ENCODE measurements around the gene TMPRSS13.

TMPRSS13 gene

GRCh38 chr11:117914398-117914761 lies 14.8 kb downstream of the TMPRSS13 start:
- peaks cover 0 to 2% of the 10 kb centered on the region in 2 donors for H3K9me3 ChIP-seq (replicated peaks in 1 of 2; ENCODE audit: control insufficient read depth in 2 of 2, insufficient read depth in 1 of 2, low read depth in 1 of 2, low read length in 2 of 2)
- DNase-seq (ENCODE audit: low spot score) = no peak
- H3K4ac ChIP-seq (ENCODE audit: low read length) = no peak overlapping the region
- no peak overlapping the region for H3K14ac ChIP-seq (ENCODE audit: low read length)
- peaks cover 0 to 7% of the 10 kb centered on the region in 2 donors for H3K4me1 ChIP-seq (ENCODE audit: control insufficient read depth in 2 of 2, insufficient read depth in 1 of 2, low read depth in 1 of 2, low read length in 2 of 2)
- peaks cover 0 to 35% (median 0%) of the 10 kb centered on the region in 3 experiments for H3K27me3 ChIP-seq (ENCODE audit: control insufficient read depth in 3 of 3, insufficient read depth in 3 of 3, low read depth in 1 of 3, low read length in 3 of 3)
- H3K27ac ChIP-seq (replicated peaks; ENCODE audit: low read length) = no peak overlapping the region
- H2AFZ ChIP-seq (ENCODE audit: low read length) = no peak overlapping the region
- no peak overlapping the region for H4K8ac ChIP-seq (ENCODE audit: low read depth, low read length)
- no CpG with 5 or more reads among the region's 5 CpGs for WGBS, 2 donors (ENCODE audit: extremely low coverage in 2 of 2, insufficient read length in 2 of 2, insufficient replicate concordance in 1 of 2)
- H3K23ac ChIP-seq (ENCODE audit: low read depth, low read length, poor library complexity) = peak overlapping the region; percentile 29
- H2BK120ac ChIP-seq (ENCODE audit: low read depth, low read length) = no peak overlapping the region
- peak overlapping the region; percentile 64 for H3K9ac ChIP-seq (ENCODE audit: low read depth, low read length, poor library complexity)
- no peak overlapping the region for H3K4me2 ChIP-seq (ENCODE audit: insufficient read depth, low read length, poor library complexity, severe bottlenecking)
- peak overlapping the region; percentile 46 for H3K18ac ChIP-seq (ENCODE audit: low read length)
- no peak overlapping the region for H3K4me3 ChIP-seq (ENCODE audit: low read length in 2 of 2)
- H2BK5ac ChIP-seq (ENCODE audit: low read length) = no peak overlapping the region
- no peaks in the 10 kb centered on the region for H3K36me3 ChIP-seq (replicated peaks in 1 of 2; ENCODE audit: control insufficient read depth in 2 of 2, insufficient read depth in 2 of 2, low read length in 2 of 2)
- no peak overlapping the region for H4K91ac ChIP-seq (ENCODE audit: low read depth, low read length, poor library complexity)
- H2BK12ac ChIP-seq (ENCODE audit: low read length) = peak overlapping the region; percentile 49
- no peaks in the 10 kb centered on the region for H3K79me1 ChIP-seq (ENCODE audit: low read depth, low read length)
- peak overlapping the region; percentile 73 for H2AK5ac ChIP-seq (ENCODE audit: low read depth, low read length)
- peak overlapping the region; percentile 20 for H2BK15ac ChIP-seq (ENCODE audit: low read length)

- no peak overlapping the region for H2BK5ac ChIP-seq (ENCODE audit: low read length)
- no peak for DNase-seq (ENCODE audit: low spot score)
- no peak overlapping the region for H3K27ac ChIP-seq (replicated peaks; ENCODE audit: low read length)
- no CpG with 5 or more reads among the region's 9 CpGs for WGBS, 2 donors (ENCODE audit: extremely low coverage in 2 of 2, insufficient read length in 2 of 2, insufficient replicate concordance in 1 of 2)
- peaks cover 0 to 2% of the 10 kb centered on the region in 2 donors for H3K9me3 ChIP-seq (replicated peaks in 1 of 2; ENCODE audit: control insufficient read depth in 2 of 2, insufficient read depth in 1 of 2, low read depth in 1 of 2, low read length in 2 of 2)
- H2BK12ac ChIP-seq (ENCODE audit: low read length) = peak overlapping the region; percentile 49
- no peak overlapping the region for H2AFZ ChIP-seq (ENCODE audit: low read length)
- H3K14ac ChIP-seq (ENCODE audit: low read length) = no peak overlapping the region
- H4K8ac ChIP-seq (ENCODE audit: low read depth, low read length) = no peak overlapping the region
- H2AK5ac ChIP-seq (ENCODE audit: low read depth, low read length) = peak overlapping the region; percentile 73
- H3K4ac ChIP-seq (ENCODE audit: low read length) = no peak overlapping the region
- H2BK120ac ChIP-seq (ENCODE audit: low read depth, low read length) = no peak overlapping the region
- no peaks in the 10 kb centered on the region for H3K36me3 ChIP-seq (replicated peaks in 1 of 2; ENCODE audit: control insufficient read depth in 2 of 2, insufficient read depth in 2 of 2, low read length in 2 of 2)
- peak overlapping the region; percentile 29 for H3K23ac ChIP-seq (ENCODE audit: low read depth, low read length, poor library complexity)
- peak overlapping the region in 1 of 2 donors; percentile 3 for H3K4me3 ChIP-seq (ENCODE audit: low read length in 2 of 2)
- peak overlapping the region; percentile 20 for H2BK15ac ChIP-seq (ENCODE audit: low read length)
- H3K18ac ChIP-seq (ENCODE audit: low read length) = peak overlapping the region; percentile 46
- peaks cover 0 to 7% of the 10 kb centered on the region in 2 donors for H3K4me1 ChIP-seq (ENCODE audit: control insufficient read depth in 2 of 2, insufficient read depth in 1 of 2, low read depth in 1 of 2, low read length in 2 of 2)
- peak overlapping the region; percentile 64 for H3K9ac ChIP-seq (ENCODE audit: low read depth, low read length, poor library complexity)
- peaks cover 0 to 35% (median 0%) of the 10 kb centered on the region in 3 experiments for H3K27me3 ChIP-seq (ENCODE audit: control insufficient read depth in 3 of 3, insufficient read depth in 3 of 3, low read depth in 1 of 3, low read length in 3 of 3)
- no peak overlapping the region for H4K91ac ChIP-seq (ENCODE audit: low read depth, low read length, poor library complexity)
- no peak overlapping the region for H3K4me2 ChIP-seq (ENCODE audit: insufficient read depth, low read length, poor library complexity, severe bottlenecking)
- no peaks in the 10 kb centered on the region for H3K79me1 ChIP-seq (ENCODE audit: low read depth, low read length)
Measured at GRCh38 chr11:117913736-117914397, 15.3 kb downstream of the TMPRSS13 start.

- Histone ChIP-seq H3K14ac (ENCODE audit: low read length) (no peak overlapping the region), H3K27me3 (ENCODE audit: control insufficient read depth in 3 of 3, insufficient read depth in 3 of 3, low read depth in 1 of 3, low read length in 3 of 3) (peaks cover 0 to 33% (median 0%) of the 10 kb centered on the region in 3 experiments)
- whole genome bisulfite sequencing, 2 donors (ENCODE audit: extremely low coverage in 2 of 2, insufficient read length in 2 of 2, insufficient replicate concordance in 1 of 2) = no CpG with 5 or more reads among the region's 7 CpGs
Measured at GRCh38 chr11:117912497-117912896, 16.7 kb downstream of the TMPRSS13 start.

GRCh38 chr11:117911694-117912093 lies 17.5 kb downstream of the TMPRSS13 start:
- H2BK15ac ChIP-seq (ENCODE audit: low read length) = peak overlapping the region; percentile 9
- H3K36me3 ChIP-seq (replicated peaks in 1 of 2; ENCODE audit: control insufficient read depth in 2 of 2, insufficient read depth in 2 of 2, low read length in 2 of 2) = no peaks in the 10 kb centered on the region
- H4K91ac ChIP-seq (ENCODE audit: low read depth, low read length, poor library complexity) = no peak overlapping the region
- no peak overlapping the region for H2AFZ ChIP-seq (ENCODE audit: low read length)
- H3K4me2 ChIP-seq (ENCODE audit: insufficient read depth, low read length, poor library complexity, severe bottlenecking) = no peak overlapping the region
- H3K4ac ChIP-seq (ENCODE audit: low read length) = no peak overlapping the region
- no peak overlapping the region for H2BK5ac ChIP-seq (ENCODE audit: low read length)
- H3K18ac ChIP-seq (ENCODE audit: low read length) = no peak overlapping the region
- peaks cover 0 to 32% (median 0%) of the 10 kb centered on the region in 3 experiments for H3K27me3 ChIP-seq (ENCODE audit: control insufficient read depth in 3 of 3, insufficient read depth in 3 of 3, low read depth in 1 of 3, low read length in 3 of 3)
- H3K9ac ChIP-seq (ENCODE audit: low read depth, low read length, poor library complexity) = no peak overlapping the region
- H3K79me1 ChIP-seq (ENCODE audit: low read depth, low read length) = no peaks in the 10 kb centered on the region
- WGBS, 2 donors (ENCODE audit: extremely low coverage in 2 of 2, insufficient read length in 2 of 2, insufficient replicate concordance in 1 of 2) = no CpG with 5 or more reads among the region's 3 CpGs
- no peak for DNase-seq (ENCODE audit: low spot score)
- H3K23ac ChIP-seq (ENCODE audit: low read depth, low read length, poor library complexity) = no peak overlapping the region
- H2BK120ac ChIP-seq (ENCODE audit: low read depth, low read length) = no peak overlapping the region
- H4K8ac ChIP-seq (ENCODE audit: low read depth, low read length) = no peak overlapping the region
- peaks cover 0 to 2% of the 10 kb centered on the region in 2 donors for H3K9me3 ChIP-seq (replicated peaks in 1 of 2; ENCODE audit: control insufficient read depth in 2 of 2, insufficient read depth in 1 of 2, low read depth in 1 of 2, low read length in 2 of 2)
- no peak overlapping the region for H2BK12ac ChIP-seq (ENCODE audit: low read length)
- H2AK5ac ChIP-seq (ENCODE audit: low read depth, low read length) = no peak overlapping the region
- peaks cover 4 to 16% of the 10 kb centered on the region in 2 donors for H3K4me1 ChIP-seq (ENCODE audit: control insufficient read depth in 2 of 2, insufficient read depth in 1 of 2, low read depth in 1 of 2, low read length in 2 of 2)
- H3K14ac ChIP-seq (ENCODE audit: low read length) = no peak overlapping the region
- H3K4me3 ChIP-seq (ENCODE audit: low read length in 2 of 2) = no peak overlapping the region
- no peak overlapping the region for H3K27ac ChIP-seq (replicated peaks; ENCODE audit: low read length)

More at GRCh38 chr11:117912497-117912896, 16.7 kb downstream of the TMPRSS13 start:
- no peak overlapping the region for H3K4me2 ChIP-seq (ENCODE audit: insufficient read depth, low read length, poor library complexity, severe bottlenecking)
- H3K9ac ChIP-seq (ENCODE audit: low read depth, low read length, poor library complexity) = no peak overlapping the region
- no peak overlapping the region for H3K27ac ChIP-seq (replicated peaks; ENCODE audit: low read length)
- H3K23ac ChIP-seq (ENCODE audit: low read depth, low read length, poor library complexity) = no peak overlapping the region
- peaks cover 3 to 12% of the 10 kb centered on the region in 2 donors for H3K4me1 ChIP-seq (ENCODE audit: control insufficient read depth in 2 of 2, insufficient read depth in 1 of 2, low read depth in 1 of 2, low read length in 2 of 2)
- no peaks in the 10 kb centered on the region for H3K79me1 ChIP-seq (ENCODE audit: low read depth, low read length)
- no peak overlapping the region for H4K91ac ChIP-seq (ENCODE audit: low read depth, low read length, poor library complexity)
- no peak overlapping the region for H2BK12ac ChIP-seq (ENCODE audit: low read length)
- peak overlapping the region in 1 of 2 donors; percentile 59 for H3K4me3 ChIP-seq (ENCODE audit: low read length in 2 of 2)
- no peak overlapping the region for H2AFZ ChIP-seq (ENCODE audit: low read length)
- no peak overlapping the region for H2BK120ac ChIP-seq (ENCODE audit: low read depth, low read length)
- peaks cover 0 to 2% of the 10 kb centered on the region in 2 donors for H3K9me3 ChIP-seq (replicated peaks in 1 of 2; ENCODE audit: control insufficient read depth in 2 of 2, insufficient read depth in 1 of 2, low read depth in 1 of 2, low read length in 2 of 2)
- H3K4ac ChIP-seq (ENCODE audit: low read length) = no peak overlapping the region
- no peak overlapping the region for H3K18ac ChIP-seq (ENCODE audit: low read length)
- no peak overlapping the region for H4K8ac ChIP-seq (ENCODE audit: low read depth, low read length)
- DNase-seq (ENCODE audit: low spot score) = no peak
- H2AK5ac ChIP-seq (ENCODE audit: low read depth, low read length) = no peak overlapping the region
- no peak overlapping the region for H2BK15ac ChIP-seq (ENCODE audit: low read length)
- H3K36me3 ChIP-seq (replicated peaks in 1 of 2; ENCODE audit: control insufficient read depth in 2 of 2, insufficient read depth in 2 of 2, low read length in 2 of 2) = no peaks in the 10 kb centered on the region
- no peak overlapping the region for H2BK5ac ChIP-seq (ENCODE audit: low read length)
